GM12878 (cell line): ENCODE measurements around the gene ARID5B. TPM values are rescaled to one million over a fixed set of nuclear protein-coding genes. Genes with fewer than 3 reads are reported as not detected.

Source experiments
- NRF1 ChIP-seq: conservative IDR thresholded peaks from 2 replicates; pipeline ENCODE4 v1.6.1; 2011; ENCODE audit warnings: mild to moderate bottlenecking, low read depth, low read length, improper control_type of control experiment
- POU2F2 ChIP-seq: IDR thresholded peaks from 3 replicates; pipeline ENCODE4 v1.6.1; 2011; ENCODE audit warnings: low read depth, mild to moderate bottlenecking, low read length, borderline replicate concordance
- RUNX3 ChIP-seq: IDR thresholded peaks from 2 replicates; pipeline ENCODE4 v1.6.1; 2012; ENCODE audit warnings: low read length, inconsistent platforms
- SPI1 ChIP-seq: IDR thresholded peaks from 2 replicates; pipeline ENCODE4 v1.6.1; 2011; ENCODE audit warnings: low read depth, mild to moderate bottlenecking, low read length, moderate library complexity, borderline replicate concordance; ENCODE audit not compliant: insufficient read depth
- polyA plus RNA-seq, 11 experiments: library from polyadenylated mRNA; depleted of rRNA in 4 of 11; unstranded in 6 of 11; stranded (reverse) in 5 of 11; fragments of >200 nt; fragmentation: Nextera tagmentation in 4 of 11; fragmentation: Illumina TruSeq in 1 of 11; extraction: Ambion mirVana in 4 of 11; extraction: Trizol in 1 of 11; gene quantifications; 1 replicate in 1 of 11; 2 replicates in 10 of 11; pipeline versions ENCODE4 v1.2.1 to v1.2.3, GENCODE V29; 2011 to 2016; ENCODE audit warnings: inconsistent platforms in 2 of 11, missing spikeins in 2 of 11, low read depth in 1 of 11
- total RNA-seq, 4 experiments: library from RNA; depleted of rRNA in 3 of 4; stranded (reverse); fragments of >200 nt in 3 of 4; fragmentation: Illumina TruSeq in 1 of 4; extraction: Trizol in 1 of 4; gene quantifications; 2 replicates each; pipeline versions ENCODE4 v1.2.1 to v1.2.3, GENCODE V29; 2013 to 2021
- TF ChIP-seq, protein P1 (sequence below): IDR thresholded peaks from 2 replicates; pipeline ENCODE4 v1.6.1; 2011; ENCODE audit warnings: low read depth, low read length, improper control_type of control experiment, borderline replicate concordance
- TF ChIP-seq, protein P2 (sequence below): fragments of 450-650 bp; IDR thresholded peaks from 2 replicates; pipeline ENCODE4 v1.6.1; 2017; ENCODE audit warnings: antibody characterized with exemption, mild to moderate bottlenecking, moderate library complexity
- TF ChIP-seq, protein P3 (sequence below): IDR thresholded peaks from 2 replicates; pipeline ENCODE4 v1.6.1; 2011; ENCODE audit warnings: borderline replicate concordance, low read depth, mild to moderate bottlenecking, moderate library complexity, low read length; ENCODE audit not compliant: insufficient read depth, poor library complexity, severe bottlenecking

The ARID5B gene
- total and polyA plus RNA-seq, 10 of the 15 experiments (the other 5 are each of a cell fraction or from before 2014, with no cell fraction given): 2.7 to 8.5 (median 6.1) TPM

DNA sequence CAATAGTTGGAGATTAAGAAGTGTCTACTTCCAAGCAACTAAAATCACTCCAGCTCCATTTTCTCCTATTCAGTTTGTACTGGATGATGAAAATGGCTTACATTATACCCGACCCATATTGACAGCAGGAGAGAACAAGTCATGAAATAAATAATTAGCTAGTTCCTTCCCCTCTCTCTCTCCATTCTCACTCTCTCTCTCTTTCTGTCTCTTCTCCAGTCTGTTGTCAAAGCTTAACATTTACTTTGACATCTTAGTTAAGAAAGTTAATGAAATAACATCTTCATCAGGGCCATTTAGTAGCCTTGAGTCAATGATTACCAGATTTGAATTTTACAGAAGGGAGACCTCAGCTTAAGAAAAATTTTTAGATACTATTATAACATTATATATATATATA is 138.5 kb downstream of the ARID5B start (continued):
- TF ChIP-seq SPI1 (no peak), POU2F2 (no peak), RUNX3 (no peak), NRF1 (no peak)
- TF ChIP-seq, protein P1, sequence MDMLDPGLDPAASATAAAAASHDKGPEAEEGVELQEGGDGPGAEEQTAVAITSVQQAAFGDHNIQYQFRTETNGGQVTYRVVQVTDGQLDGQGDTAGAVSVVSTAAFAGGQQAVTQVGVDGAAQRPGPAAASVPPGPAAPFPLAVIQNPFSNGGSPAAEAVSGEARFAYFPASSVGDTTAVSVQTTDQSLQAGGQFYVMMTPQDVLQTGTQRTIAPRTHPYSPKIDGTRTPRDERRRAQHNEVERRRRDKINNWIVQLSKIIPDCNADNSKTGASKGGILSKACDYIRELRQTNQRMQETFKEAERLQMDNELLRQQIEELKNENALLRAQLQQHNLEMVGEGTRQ: no peak
- TF ChIP-seq, protein P2, sequence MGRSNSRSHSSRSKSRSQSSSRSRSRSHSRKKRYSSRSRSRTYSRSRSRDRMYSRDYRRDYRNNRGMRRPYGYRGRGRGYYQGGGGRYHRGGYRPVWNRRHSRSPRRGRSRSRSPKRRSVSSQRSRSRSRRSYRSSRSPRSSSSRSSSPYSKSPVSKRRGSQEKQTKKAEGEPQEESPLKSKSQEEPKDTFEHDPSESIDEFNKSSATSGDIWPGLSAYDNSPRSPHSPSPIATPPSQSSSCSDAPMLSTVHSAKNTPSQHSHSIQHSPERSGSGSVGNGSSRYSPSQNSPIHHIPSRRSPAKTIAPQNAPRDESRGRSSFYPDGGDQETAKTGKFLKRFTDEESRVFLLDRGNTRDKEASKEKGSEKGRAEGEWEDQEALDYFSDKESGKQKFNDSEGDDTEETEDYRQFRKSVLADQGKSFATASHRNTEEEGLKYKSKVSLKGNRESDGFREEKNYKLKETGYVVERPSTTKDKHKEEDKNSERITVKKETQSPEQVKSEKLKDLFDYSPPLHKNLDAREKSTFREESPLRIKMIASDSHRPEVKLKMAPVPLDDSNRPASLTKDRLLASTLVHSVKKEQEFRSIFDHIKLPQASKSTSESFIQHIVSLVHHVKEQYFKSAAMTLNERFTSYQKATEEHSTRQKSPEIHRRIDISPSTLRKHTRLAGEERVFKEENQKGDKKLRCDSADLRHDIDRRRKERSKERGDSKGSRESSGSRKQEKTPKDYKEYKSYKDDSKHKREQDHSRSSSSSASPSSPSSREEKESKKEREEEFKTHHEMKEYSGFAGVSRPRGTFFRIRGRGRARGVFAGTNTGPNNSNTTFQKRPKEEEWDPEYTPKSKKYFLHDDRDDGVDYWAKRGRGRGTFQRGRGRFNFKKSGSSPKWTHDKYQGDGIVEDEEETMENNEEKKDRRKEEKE: no peak
- TF ChIP-seq, protein P3, sequence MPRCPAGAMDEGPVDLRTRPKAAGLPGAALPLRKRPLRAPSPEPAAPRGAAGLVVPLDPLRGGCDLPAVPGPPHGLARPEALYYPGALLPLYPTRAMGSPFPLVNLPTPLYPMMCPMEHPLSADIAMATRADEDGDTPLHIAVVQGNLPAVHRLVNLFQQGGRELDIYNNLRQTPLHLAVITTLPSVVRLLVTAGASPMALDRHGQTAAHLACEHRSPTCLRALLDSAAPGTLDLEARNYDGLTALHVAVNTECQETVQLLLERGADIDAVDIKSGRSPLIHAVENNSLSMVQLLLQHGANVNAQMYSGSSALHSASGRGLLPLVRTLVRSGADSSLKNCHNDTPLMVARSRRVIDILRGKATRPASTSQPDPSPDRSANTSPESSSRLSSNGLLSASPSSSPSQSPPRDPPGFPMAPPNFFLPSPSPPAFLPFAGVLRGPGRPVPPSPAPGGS: no peak
- TF ChIP-seq, all 136 proteins: peak for 0
